ENCODE results near the gene TSSK2. TPM values are rescaled to one million over a fixed set of nuclear protein-coding genes. Genes with fewer than 3 reads are reported as not detected.

Gene TSSK2
- total and polyA plus RNA-seq, 2 experiments from 2014 or later: not detected

- H3K27ac Mint-ChIP-seq: no peak overlapping the region
Measured at GRCh38 chr22:19108807-19109197, 22.3 kb upstream of the TSSK2 start.

GRCh38 chr22:19109198-19110063, 21.7 kb upstream of the TSSK2 start:
- H4K20me1 ChIP-seq (replicated peaks; ENCODE audit: insufficient read depth): peaks cover 70% of the 10 kb centered on the region
- peak overlapping the region; percentile 21; the same call in 1 of the 2 replicates for H3K4me2 ChIP-seq
- peaks cover 100% of the 10 kb centered on the region for H3K79me2 ChIP-seq (replicated peaks; ENCODE audit: insufficient read depth)
- no peak for ATAC-seq
- H3K9me2 ChIP-seq (ENCODE audit: insufficient read depth): no peaks in the 10 kb centered on the region
- H3K27ac ChIP-seq (ENCODE audit: low read depth): peak overlapping the region; percentile 47; the same call in 1 of the 2 replicates
- H3K27me3 Mint-ChIP-seq (ENCODE audit: insufficient read depth, low read depth, poor library complexity): peaks cover 5% of the 10 kb centered on the region
- no peak overlapping the region for H3K27ac Mint-ChIP-seq
- no peaks in the 10 kb centered on the region for H3K36me3 Mint-ChIP-seq (ENCODE audit: low read depth)
- H3K4me1 Mint-ChIP-seq: peaks cover 24% of the 10 kb centered on the region
- H3F3A ChIP-seq (replicated peaks; ENCODE audit: low read depth): no peaks in the 10 kb centered on the region
- H3K4me3 ChIP-seq: no peak overlapping the region
- H3K36me3 ChIP-seq (ENCODE audit: insufficient read depth): no peaks in the 10 kb centered on the region
- no peak for DNase-seq (ENCODE audit: low spot score)
- H3K9me3 Mint-ChIP-seq: no peaks in the 10 kb centered on the region; the same call in 2 of the 3 replicates
- H2AFZ ChIP-seq: no peak overlapping the region
- H3K4me1 ChIP-seq (ENCODE audit: insufficient read depth): peaks cover 27% of the 10 kb centered on the region
- H3K27me3 ChIP-seq (ENCODE audit: insufficient read depth): no peaks in the 10 kb centered on the region
- no peak overlapping the region; the same call in 2 of the 3 replicates for H3K4me3 Mint-ChIP-seq
- TF ChIP-seq ZNF331 (CRISPR knock-in tag; IDR thresholded peaks at IDR 0.05; ENCODE audit: low read depth) (no peak), CREB1 (CRISPR knock-in tag; IDR thresholded peaks at IDR 0.05; ENCODE audit: low read depth) (no peak), EZH2phosphoT487 (IDR thresholded peaks at IDR 0.05; ENCODE audit: unreplicated experiment) (no peak), ZNF114 (CRISPR knock-in tag; IDR thresholded peaks at IDR 0.05) (no peak), ETS1 (IDR thresholded peaks at IDR 0.05) (no peak)

More at GRCh38 chr22:19108807-19109197, 22.3 kb upstream of the TSSK2 start:
- Histone ChIP-seq H3K27me3 (ENCODE audit: insufficient read depth) (no peaks in the 10 kb centered on the region), H4K20me1 (replicated peaks; ENCODE audit: insufficient read depth) (peaks cover 75% of the 10 kb centered on the region), H3K79me2 (replicated peaks; ENCODE audit: insufficient read depth) (peaks cover 100% of the 10 kb centered on the region), H2AFZ (no peak overlapping the region), H3K4me1 (ENCODE audit: insufficient read depth) (peaks cover 27% of the 10 kb centered on the region), H3K9me2 (ENCODE audit: insufficient read depth) (no peaks in the 10 kb centered on the region), H3F3A (replicated peaks; ENCODE audit: low read depth) (no peaks in the 10 kb centered on the region), H3K4me3 (no peak overlapping the region), H3K36me3 (ENCODE audit: insufficient read depth) (no peaks in the 10 kb centered on the region), H3K4me2 (no peak overlapping the region), H3K27ac (ENCODE audit: low read depth) (no peak overlapping the region)
- TF ChIP-seq REST (IDR thresholded peaks at IDR 0.05; ENCODE audit: unreplicated experiment) (no peak), ZNF331 (CRISPR knock-in tag; IDR thresholded peaks at IDR 0.05; ENCODE audit: low read depth) (no peak), STAT1 (IDR thresholded peaks at IDR 0.05; ENCODE audit: unreplicated experiment) (no peak), POLR2AphosphoS5 (IDR thresholded peaks at IDR 0.05; ENCODE audit: low read depth) (no peak), EZH2 (IDR thresholded peaks at IDR 0.05; ENCODE audit: low read depth, unreplicated experiment) (no peak), EZH2phosphoT487 (IDR thresholded peaks at IDR 0.05; ENCODE audit: unreplicated experiment) (no peak), NANOG (IDR thresholded peaks at IDR 0.05; ENCODE audit: borderline replicate concordance) (no peak)
- Mint-ChIP-seq H3K9me3 (no peaks in the 10 kb centered on the region; the same call in 2 of the 3 replicates), H3K36me3 (ENCODE audit: low read depth) (no peaks in the 10 kb centered on the region), H3K27me3 (ENCODE audit: insufficient read depth, low read depth, poor library complexity) (peaks cover 5% of the 10 kb centered on the region), H3K4me3 (no peak overlapping the region), H3K4me1 (peaks cover 27% of the 10 kb centered on the region)
- DNase-seq (ENCODE audit: low spot score) (no peak), ATAC-seq (no peak)

Measured in GM23338 (cell line).